Liver (tissue), 9 donors: ENCODE results near the gene ZKSCAN5. TPM values are rescaled to one million over a fixed set of nuclear protein-coding genes. Genes with fewer than 3 reads are reported as not detected.
A peak's percentile ranks its signal among the peaks of the same experiment; 100 is the strongest.
"Not testable (repeated sequence)": the region's sequence is repeated elsewhere in the genome, so short reads cannot be mapped to it uniquely, and the experiment has no call there.

ENCODE experiments used
- DNase-seq: peaks from one replicate; pipeline ENCODE4 v3.0.0-alpha.2; 2017; ENCODE audit warnings: low spot score
- H3K27ac ChIP-seq, 2 donors: one replicate each; pipeline ENCODE4 v1.7.0; 2013; ENCODE audit warnings: inconsistent platforms in 2 of 2, low read length in 2 of 2, control low read depth in 1 of 2, low read depth in 1 of 2, mild to moderate bottlenecking in 1 of 2
- H3K27me3 ChIP-seq, 4 donors: one replicate each; pipeline versions ENCODE4 v1.6.1 to v1.7.0; 2013; ENCODE audit warnings: low read length in 3 of 4, inconsistent platforms in 1 of 4, mild to moderate bottlenecking in 1 of 4, moderate library complexity in 1 of 4; ENCODE audit not compliant: control insufficient read depth in 4 of 4, insufficient read depth in 4 of 4
- H3K36me3 ChIP-seq, 4 donors: one replicate each; pipeline versions ENCODE4 v1.6.1 to v1.7.0; 2013; ENCODE audit warnings: low read length in 3 of 4, mild to moderate bottlenecking in 3 of 4, low read depth in 1 of 4, moderate library complexity in 1 of 4; ENCODE audit not compliant: control insufficient read depth in 4 of 4, insufficient read depth in 3 of 4
- H3K4me1 ChIP-seq, 4 donors: one replicate each; pipeline versions ENCODE4 v1.6.1 to v1.7.0; 2013; ENCODE audit warnings: low read length in 3 of 4, mild to moderate bottlenecking in 3 of 4, moderate library complexity in 1 of 4; ENCODE audit not compliant: control insufficient read depth in 4 of 4, insufficient read depth in 4 of 4
- H3K4me3 ChIP-seq, 3 donors: one replicate each; pipeline versions ENCODE4 v1.6.1 to v1.7.0; 2013; ENCODE audit warnings: low read length in 3 of 3, control low read depth in 1 of 3, low read depth in 1 of 3, mild to moderate bottlenecking in 1 of 3
- H3K9ac ChIP-seq, 2 donors: one replicate each; pipeline ENCODE4 v1.7.0; 2013; ENCODE audit warnings: low read length in 2 of 2, mild to moderate bottlenecking in 2 of 2, moderate library complexity in 2 of 2, control low read depth in 1 of 2, low read depth in 1 of 2
- H3K9me3 ChIP-seq, 4 donors: one replicate each; pipeline versions ENCODE4 v1.6.1 to v1.7.0; 2013; ENCODE audit warnings: low read length in 3 of 4; ENCODE audit not compliant: control insufficient read depth in 4 of 4
- EGR1 ChIP-seq, 2 donors: IDR thresholded peaks; 2 replicates each; pipeline ENCODE4 v1.6.1; 2016 to 2018; ENCODE audit warnings: antibody characterized with exemption in 2 of 2, low read depth in 2 of 2
- FOXA1 ChIP-seq: IDR thresholded peaks from 2 replicates; pipeline ENCODE4 v1.6.1; 2016; ENCODE audit warnings: antibody characterized with exemption
- GABPA ChIP-seq, 2 donors: IDR thresholded peaks in 1 of 2; conservative IDR thresholded peaks in 1 of 2; 2 replicates each; pipeline ENCODE4 v1.6.1; 2016; ENCODE audit warnings: antibody characterized with exemption in 2 of 2, mild to moderate bottlenecking in 1 of 2, moderate library complexity in 1 of 2
- HNF4G ChIP-seq: IDR thresholded peaks from 2 replicates; pipeline ENCODE4 v1.6.1; 2016; ENCODE audit warnings: antibody characterized with exemption
- JUND ChIP-seq, 2 donors: IDR thresholded peaks; 2 replicates each; pipeline ENCODE4 v1.6.1; 2016; ENCODE audit warnings: antibody characterized with exemption in 2 of 2
- RAD21 ChIP-seq, 2 donors: IDR thresholded peaks; 2 replicates each; pipeline ENCODE4 v1.6.1; 2016; ENCODE audit warnings: antibody characterized with exemption in 2 of 2, mild to moderate bottlenecking in 2 of 2
- RXRA ChIP-seq, 2 donors: IDR thresholded peaks; 2 replicates each; pipeline ENCODE4 v1.6.1; 2017 to 2018; ENCODE audit warnings: antibody characterized with exemption in 2 of 2, mild to moderate bottlenecking in 1 of 2
- SP1 ChIP-seq: IDR thresholded peaks from 2 replicates; pipeline ENCODE4 v1.6.1; 2018; ENCODE audit warnings: antibody characterized with exemption, mild to moderate bottlenecking
- TAF1 ChIP-seq: conservative IDR thresholded peaks from 2 replicates; pipeline ENCODE4 v1.6.1; 2016; ENCODE audit warnings: antibody characterized with exemption, mild to moderate bottlenecking
- YY1 ChIP-seq: IDR thresholded peaks from 2 replicates; pipeline ENCODE4 v1.6.1; 2016; ENCODE audit warnings: antibody characterized with exemption, mild to moderate bottlenecking
- WGBS: extraction: QIAGEN DNeasy Blood & Tissue Kit; methylation state at CpG from one replicate; pipeline ENCODE4 v1.1.7; 2013; 5-methylcytosine and 5-hydroxymethylcytosine counted together
- polyA plus RNA-seq, 2 donors: library from polyadenylated mRNA; stranded (reverse) in 1 of 2; unstranded in 1 of 2; fragments of 200-250 nt in 1 of 2; fragments of >200 nt in 1 of 2; fragmentation: Nextera tagmentation in 1 of 2; extraction: Ambion mirVana in 1 of 2; gene quantifications; one replicate each; pipeline versions ENCODE4 v1.2.1 to v1.2.3, GENCODE V29; 2013 to 2015
- total RNA-seq, 2 donors: library from RNA; depleted of rRNA; stranded (reverse); fragments of >200 nt; gene quantifications; one replicate each; pipeline ENCODE4 v1.2.3, GENCODE V29; 2014
- TF ChIP-seq, protein P1 (sequence below): IDR thresholded peaks from 2 replicates; pipeline ENCODE4 v1.6.1; 2016; ENCODE audit warnings: antibody characterized with exemption
- TF ChIP-seq, protein P2 (sequence below): fragments of 150-350 bp; IDR thresholded peaks from 2 replicates; pipeline ENCODE4 v1.5.1; 2017; ENCODE audit warnings: improper control_type of control experiment, low read depth, low read length; ENCODE audit not compliant: missing input control
- TF ChIP-seq, protein P3 (sequence below): IDR thresholded peaks from 2 replicates; pipeline ENCODE4 v1.6.1; 2016; ENCODE audit warnings: antibody characterized with exemption, mild to moderate bottlenecking
- TF ChIP-seq, protein P4 (sequence below): IDR thresholded peaks from 2 replicates; pipeline ENCODE4 v1.6.1; 2016; ENCODE audit warnings: antibody characterized with exemption
- TF ChIP-seq, protein P5 (sequence below): IDR thresholded peaks from 2 replicates; pipeline ENCODE4 v1.6.1; 2016; ENCODE audit warnings: antibody characterized with exemption
- donor health status: healthy.
- donor health status: healthy.
- donor health status: healthy.
- donor health status: healthy.
- donor health status: healthy.

ZKSCAN5 gene
- total and polyA plus RNA-seq, 4 donors = 1.7 to 5.4 (median 3.4) TPM

DNA sequence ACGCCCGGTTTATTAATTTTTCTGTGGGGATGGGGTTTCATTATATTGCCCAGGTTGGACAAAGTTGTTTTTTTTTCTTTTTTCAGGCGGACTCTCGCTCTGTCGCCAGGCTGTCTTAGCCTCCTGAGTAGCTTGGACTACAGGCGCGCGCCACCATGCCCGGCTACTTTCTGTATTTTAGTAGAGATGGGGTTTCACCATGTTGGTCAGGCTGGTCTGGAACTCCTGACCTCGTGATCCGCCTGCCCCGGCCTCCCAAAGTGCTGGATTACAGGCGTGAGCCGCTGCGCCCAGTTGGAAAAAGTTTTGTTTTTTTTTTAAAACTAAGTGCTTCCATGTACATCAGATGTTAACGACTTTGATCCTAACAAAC is 3.8 kb upstream of the ZKSCAN5 start:
- Histone ChIP-seq H3K36me3 (peaks cover 2 to 9% (median 4%) of the 10 kb centered on the region in 4 donors), H3K9ac (peak overlapping the region; percentile 66 to 87), H3K4me1 (peaks cover 9 to 29% (median 24%) of the 10 kb centered on the region in 4 donors), H3K27me3 (no peaks in the 10 kb centered on the region), H3K9me3 (no peaks in the 10 kb centered on the region), H3K27ac (peak overlapping the region; percentile 90), H3K4me3 (peak overlapping the region; percentile 75 to 97 (median 94))
- TF ChIP-seq RXRA (IDR thresholded peaks at IDR 0.05) (no peak), GABPA (IDR thresholded peaks at IDR 0.05 in 1 of 2, conservative IDR thresholded peaks at IDR 0.05 in 1 of 2) (no peak), RAD21 (IDR thresholded peaks at IDR 0.05) (no peak), JUND (IDR thresholded peaks at IDR 0.05) (no peak), YY1 (no peak), HNF4G (no peak), TAF1 (no peak), SP1 (no peak), FOXA1 (no peak)
- TF ChIP-seq, protein P1, sequence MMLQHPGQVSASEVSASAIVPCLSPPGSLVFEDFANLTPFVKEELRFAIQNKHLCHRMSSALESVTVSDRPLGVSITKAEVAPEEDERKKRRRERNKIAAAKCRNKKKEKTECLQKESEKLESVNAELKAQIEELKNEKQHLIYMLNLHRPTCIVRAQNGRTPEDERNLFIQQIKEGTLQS = no peak
- TF ChIP-seq, protein P2, sequence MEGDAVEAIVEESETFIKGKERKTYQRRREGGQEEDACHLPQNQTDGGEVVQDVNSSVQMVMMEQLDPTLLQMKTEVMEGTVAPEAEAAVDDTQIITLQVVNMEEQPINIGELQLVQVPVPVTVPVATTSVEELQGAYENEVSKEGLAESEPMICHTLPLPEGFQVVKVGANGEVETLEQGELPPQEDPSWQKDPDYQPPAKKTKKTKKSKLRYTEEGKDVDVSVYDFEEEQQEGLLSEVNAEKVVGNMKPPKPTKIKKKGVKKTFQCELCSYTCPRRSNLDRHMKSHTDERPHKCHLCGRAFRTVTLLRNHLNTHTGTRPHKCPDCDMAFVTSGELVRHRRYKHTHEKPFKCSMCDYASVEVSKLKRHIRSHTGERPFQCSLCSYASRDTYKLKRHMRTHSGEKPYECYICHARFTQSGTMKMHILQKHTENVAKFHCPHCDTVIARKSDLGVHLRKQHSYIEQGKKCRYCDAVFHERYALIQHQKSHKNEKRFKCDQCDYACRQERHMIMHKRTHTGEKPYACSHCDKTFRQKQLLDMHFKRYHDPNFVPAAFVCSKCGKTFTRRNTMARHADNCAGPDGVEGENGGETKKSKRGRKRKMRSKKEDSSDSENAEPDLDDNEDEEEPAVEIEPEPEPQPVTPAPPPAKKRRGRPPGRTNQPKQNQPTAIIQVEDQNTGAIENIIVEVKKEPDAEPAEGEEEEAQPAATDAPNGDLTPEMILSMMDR = no peak
- TF ChIP-seq, protein P3, sequence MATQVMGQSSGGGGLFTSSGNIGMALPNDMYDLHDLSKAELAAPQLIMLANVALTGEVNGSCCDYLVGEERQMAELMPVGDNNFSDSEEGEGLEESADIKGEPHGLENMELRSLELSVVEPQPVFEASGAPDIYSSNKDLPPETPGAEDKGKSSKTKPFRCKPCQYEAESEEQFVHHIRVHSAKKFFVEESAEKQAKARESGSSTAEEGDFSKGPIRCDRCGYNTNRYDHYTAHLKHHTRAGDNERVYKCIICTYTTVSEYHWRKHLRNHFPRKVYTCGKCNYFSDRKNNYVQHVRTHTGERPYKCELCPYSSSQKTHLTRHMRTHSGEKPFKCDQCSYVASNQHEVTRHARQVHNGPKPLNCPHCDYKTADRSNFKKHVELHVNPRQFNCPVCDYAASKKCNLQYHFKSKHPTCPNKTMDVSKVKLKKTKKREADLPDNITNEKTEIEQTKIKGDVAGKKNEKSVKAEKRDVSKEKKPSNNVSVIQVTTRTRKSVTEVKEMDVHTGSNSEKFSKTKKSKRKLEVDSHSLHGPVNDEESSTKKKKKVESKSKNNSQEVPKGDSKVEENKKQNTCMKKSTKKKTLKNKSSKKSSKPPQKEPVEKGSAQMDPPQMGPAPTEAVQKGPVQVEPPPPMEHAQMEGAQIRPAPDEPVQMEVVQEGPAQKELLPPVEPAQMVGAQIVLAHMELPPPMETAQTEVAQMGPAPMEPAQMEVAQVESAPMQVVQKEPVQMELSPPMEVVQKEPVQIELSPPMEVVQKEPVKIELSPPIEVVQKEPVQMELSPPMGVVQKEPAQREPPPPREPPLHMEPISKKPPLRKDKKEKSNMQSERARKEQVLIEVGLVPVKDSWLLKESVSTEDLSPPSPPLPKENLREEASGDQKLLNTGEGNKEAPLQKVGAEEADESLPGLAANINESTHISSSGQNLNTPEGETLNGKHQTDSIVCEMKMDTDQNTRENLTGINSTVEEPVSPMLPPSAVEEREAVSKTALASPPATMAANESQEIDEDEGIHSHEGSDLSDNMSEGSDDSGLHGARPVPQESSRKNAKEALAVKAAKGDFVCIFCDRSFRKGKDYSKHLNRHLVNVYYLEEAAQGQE = no peak
- TF ChIP-seq, protein P4, sequence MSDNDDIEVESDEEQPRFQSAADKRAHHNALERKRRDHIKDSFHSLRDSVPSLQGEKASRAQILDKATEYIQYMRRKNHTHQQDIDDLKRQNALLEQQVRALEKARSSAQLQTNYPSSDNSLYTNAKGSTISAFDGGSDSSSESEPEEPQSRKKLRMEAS = no peak
- 54% methylated on average over 16 of the region's 16 CpGs for WGBS
- DNase-seq = no peak

DNA sequence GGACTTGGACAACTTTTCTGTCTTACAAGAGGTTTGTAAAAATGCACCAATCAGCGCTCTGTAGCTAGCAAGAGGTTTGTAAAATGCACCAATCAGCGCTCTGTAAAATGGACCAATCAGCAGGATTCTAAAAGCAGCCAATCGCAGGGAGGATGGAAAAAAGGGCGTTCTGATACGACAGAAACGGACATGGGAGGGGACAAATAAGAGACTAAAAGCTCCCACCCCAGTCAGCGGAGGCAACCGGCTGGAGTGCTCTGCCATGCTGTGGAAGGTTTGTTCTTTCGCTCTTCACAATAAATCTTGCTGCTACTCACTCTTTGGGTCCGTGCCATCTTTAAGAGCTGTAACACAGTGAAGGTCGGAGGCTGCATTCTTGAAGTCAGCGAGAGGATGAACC is 3.2 kb upstream of the ZKSCAN5 start:
- H3K9me3 ChIP-seq, H3K27ac ChIP-seq, H3K36me3 ChIP-seq, H3K9ac ChIP-seq, DNase-seq, H3K4me3 ChIP-seq, H3K27me3 ChIP-seq: not testable (repeated sequence)
- 95% methylated on average over 12 of the region's 12 CpGs for WGBS
- peaks cover 12 to 35% (median 30%) of the 10 kb centered on the region in 4 donors for H3K4me1 ChIP-seq

DNA sequence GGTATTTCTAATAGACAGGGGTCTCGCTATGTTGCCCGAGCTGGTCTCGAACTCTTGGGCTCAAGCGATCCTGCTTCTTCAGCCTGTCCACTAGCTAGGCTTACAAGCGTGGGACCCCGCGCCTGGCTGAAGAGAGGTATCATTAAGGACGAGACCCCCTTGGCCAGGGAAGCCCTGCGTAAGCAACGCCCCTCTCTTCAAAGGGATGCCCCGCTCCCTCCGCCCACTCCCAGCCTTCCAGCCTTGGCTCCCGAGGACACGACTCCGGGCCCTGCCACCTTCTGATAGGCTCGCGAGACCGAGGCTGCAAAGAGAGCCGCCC is 220 bp upstream of the ZKSCAN5 start:
- DNase-seq = no peak
- TF ChIP-seq SP1 (no peak), JUND (IDR thresholded peaks at IDR 0.05) (no peak), EGR1 (IDR thresholded peaks at IDR 0.05; ENCODE audit: low read depth in 2 of 2) (peak in 1 of 2 donors; percentile 69), YY1 (no peak)
- TF ChIP-seq, protein P5, sequence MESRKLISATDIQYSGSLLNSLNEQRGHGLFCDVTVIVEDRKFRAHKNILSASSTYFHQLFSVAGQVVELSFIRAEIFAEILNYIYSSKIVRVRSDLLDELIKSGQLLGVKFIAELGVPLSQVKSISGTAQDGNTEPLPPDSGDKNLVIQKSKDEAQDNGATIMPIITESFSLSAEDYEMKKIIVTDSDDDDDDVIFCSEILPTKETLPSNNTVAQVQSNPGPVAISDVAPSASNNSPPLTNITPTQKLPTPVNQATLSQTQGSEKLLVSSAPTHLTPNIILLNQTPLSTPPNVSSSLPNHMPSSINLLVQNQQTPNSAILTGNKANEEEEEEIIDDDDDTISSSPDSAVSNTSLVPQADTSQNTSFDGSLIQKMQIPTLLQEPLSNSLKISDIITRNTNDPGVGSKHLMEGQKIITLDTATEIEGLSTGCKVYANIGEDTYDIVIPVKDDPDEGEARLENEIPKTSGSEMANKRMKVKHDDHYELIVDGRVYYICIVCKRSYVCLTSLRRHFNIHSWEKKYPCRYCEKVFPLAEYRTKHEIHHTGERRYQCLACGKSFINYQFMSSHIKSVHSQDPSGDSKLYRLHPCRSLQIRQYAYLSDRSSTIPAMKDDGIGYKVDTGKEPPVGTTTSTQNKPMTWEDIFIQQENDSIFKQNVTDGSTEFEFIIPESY = peak; percentile 90
- 11% methylated on average over 19 of the region's 19 CpGs for WGBS
- Histone ChIP-seq H3K9ac (no peak overlapping the region), H3K27me3 (no peaks in the 10 kb centered on the region), H3K4me3 (peak overlapping the region; percentile 80 to 98 (median 88)), H3K9me3 (no peaks in the 10 kb centered on the region), H3K4me1 (peaks cover 5 to 27% (median 24%) of the 10 kb centered on the region in 4 donors), H3K27ac (peak overlapping the region; percentile 94 to 98), H3K36me3 (peaks cover 0 to 2% (median 0%) of the 10 kb centered on the region in 4 donors)
